Liver (tissue), 9 donors: ENCODE measurements around the gene GSTT4. TPM values are rescaled to one million over a fixed set of nuclear protein-coding genes. Genes with fewer than 3 reads are reported as not detected.

ENCODE experiments used
- DNase-seq: peaks from one replicate; pipeline ENCODE4 v3.0.0-alpha.2; 2017; ENCODE audit warnings: low spot score
- H3K27ac ChIP-seq, 2 donors: one replicate each; pipeline ENCODE4 v1.7.0; 2013; ENCODE audit warnings: inconsistent platforms in 2 of 2, low read length in 2 of 2, control low read depth in 1 of 2, low read depth in 1 of 2, mild to moderate bottlenecking in 1 of 2
- H3K27me3 ChIP-seq, 4 donors: one replicate each; pipeline versions ENCODE4 v1.6.1 to v1.7.0; 2013; ENCODE audit warnings: low read length in 3 of 4, inconsistent platforms in 1 of 4, mild to moderate bottlenecking in 1 of 4, moderate library complexity in 1 of 4; ENCODE audit not compliant: control insufficient read depth in 4 of 4, insufficient read depth in 4 of 4
- H3K36me3 ChIP-seq, 4 donors: one replicate each; pipeline versions ENCODE4 v1.6.1 to v1.7.0; 2013; ENCODE audit warnings: low read length in 3 of 4, mild to moderate bottlenecking in 3 of 4, low read depth in 1 of 4, moderate library complexity in 1 of 4; ENCODE audit not compliant: control insufficient read depth in 4 of 4, insufficient read depth in 3 of 4
- H3K4me1 ChIP-seq, 4 donors: one replicate each; pipeline versions ENCODE4 v1.6.1 to v1.7.0; 2013; ENCODE audit warnings: low read length in 3 of 4, mild to moderate bottlenecking in 3 of 4, moderate library complexity in 1 of 4; ENCODE audit not compliant: control insufficient read depth in 4 of 4, insufficient read depth in 4 of 4
- H3K4me3 ChIP-seq, 3 donors: one replicate each; pipeline versions ENCODE4 v1.6.1 to v1.7.0; 2013; ENCODE audit warnings: low read length in 3 of 3, control low read depth in 1 of 3, low read depth in 1 of 3, mild to moderate bottlenecking in 1 of 3
- H3K9ac ChIP-seq, 2 donors: one replicate each; pipeline ENCODE4 v1.7.0; 2013; ENCODE audit warnings: low read length in 2 of 2, mild to moderate bottlenecking in 2 of 2, moderate library complexity in 2 of 2, control low read depth in 1 of 2, low read depth in 1 of 2
- H3K9me3 ChIP-seq, 4 donors: one replicate each; pipeline versions ENCODE4 v1.6.1 to v1.7.0; 2013; ENCODE audit warnings: low read length in 3 of 4; ENCODE audit not compliant: control insufficient read depth in 4 of 4
- EGR1 ChIP-seq, 2 donors: IDR thresholded peaks; 2 replicates each; pipeline ENCODE4 v1.6.1; 2016 to 2018; ENCODE audit warnings: antibody characterized with exemption in 2 of 2, low read depth in 2 of 2
- FOXA2 ChIP-seq: IDR thresholded peaks from 2 replicates; pipeline ENCODE4 v1.6.1; 2016; ENCODE audit warnings: antibody characterized with exemption
- GABPA ChIP-seq, 2 donors: IDR thresholded peaks in 1 of 2; conservative IDR thresholded peaks in 1 of 2; 2 replicates each; pipeline ENCODE4 v1.6.1; 2016; ENCODE audit warnings: antibody characterized with exemption in 2 of 2, mild to moderate bottlenecking in 1 of 2, moderate library complexity in 1 of 2
- HNF4A ChIP-seq, 2 donors: conservative IDR thresholded peaks; 2 replicates each; pipeline ENCODE4 v1.6.1; 2016; ENCODE audit warnings: antibody characterized with exemption in 2 of 2, mild to moderate bottlenecking in 2 of 2
- HNF4G ChIP-seq: IDR thresholded peaks from 2 replicates; pipeline ENCODE4 v1.6.1; 2016; ENCODE audit warnings: antibody characterized with exemption
- JUND ChIP-seq, 2 donors: IDR thresholded peaks; 2 replicates each; pipeline ENCODE4 v1.6.1; 2016; ENCODE audit warnings: antibody characterized with exemption in 2 of 2
- NR2F2 ChIP-seq: IDR thresholded peaks from 2 replicates; pipeline ENCODE4 v1.6.1; 2016; ENCODE audit warnings: antibody characterized with exemption
- RAD21 ChIP-seq, 2 donors: IDR thresholded peaks; 2 replicates each; pipeline ENCODE4 v1.6.1; 2016; ENCODE audit warnings: antibody characterized with exemption in 2 of 2, mild to moderate bottlenecking in 2 of 2
- RXRA ChIP-seq, 2 donors: IDR thresholded peaks; 2 replicates each; pipeline ENCODE4 v1.6.1; 2017 to 2018; ENCODE audit warnings: antibody characterized with exemption in 2 of 2, mild to moderate bottlenecking in 1 of 2
- SP1 ChIP-seq: IDR thresholded peaks from 2 replicates; pipeline ENCODE4 v1.6.1; 2018; ENCODE audit warnings: antibody characterized with exemption, mild to moderate bottlenecking
- TAF1 ChIP-seq: conservative IDR thresholded peaks from 2 replicates; pipeline ENCODE4 v1.6.1; 2016; ENCODE audit warnings: antibody characterized with exemption, mild to moderate bottlenecking
- YY1 ChIP-seq: IDR thresholded peaks from 2 replicates; pipeline ENCODE4 v1.6.1; 2016; ENCODE audit warnings: antibody characterized with exemption, mild to moderate bottlenecking
- WGBS: extraction: QIAGEN DNeasy Blood & Tissue Kit; methylation state at CpG from one replicate; pipeline ENCODE4 v1.1.7; 2013; 5-methylcytosine and 5-hydroxymethylcytosine counted together
- polyA plus RNA-seq, 2 donors: library from polyadenylated mRNA; stranded (reverse) in 1 of 2; unstranded in 1 of 2; fragments of 200-250 nt in 1 of 2; fragments of >200 nt in 1 of 2; fragmentation: Nextera tagmentation in 1 of 2; extraction: Ambion mirVana in 1 of 2; gene quantifications; one replicate each; pipeline versions ENCODE4 v1.2.1 to v1.2.3, GENCODE V29; 2013 to 2015
- total RNA-seq, 2 donors: library from RNA; depleted of rRNA; stranded (reverse); fragments of >200 nt; gene quantifications; one replicate each; pipeline ENCODE4 v1.2.3, GENCODE V29; 2014
- TF ChIP-seq, protein P1 (sequence below): IDR thresholded peaks from 2 replicates; pipeline ENCODE4 v1.6.1; 2016; ENCODE audit warnings: antibody characterized with exemption, mild to moderate bottlenecking
- TF ChIP-seq, protein P2 (sequence below): fragments of 150-350 bp; IDR thresholded peaks from 2 replicates; pipeline ENCODE4 v1.5.1; 2017; ENCODE audit warnings: improper control_type of control experiment, low read depth, low read length; ENCODE audit not compliant: missing input control
- TF ChIP-seq, protein P3 (sequence below): IDR thresholded peaks from 2 replicates; pipeline ENCODE4 v1.6.1; 2016; ENCODE audit warnings: antibody characterized with exemption
- TF ChIP-seq, protein P4 (sequence below): IDR thresholded peaks from 2 replicates; pipeline ENCODE4 v1.6.1; 2016; ENCODE audit warnings: antibody characterized with exemption
- donor health status: healthy.
- donor health status: healthy.
- donor health status: healthy.
- donor health status: healthy.
- donor health status: healthy.

GSTT4 gene
- total and polyA plus RNA-seq, 4 donors: not detected

DNA sequence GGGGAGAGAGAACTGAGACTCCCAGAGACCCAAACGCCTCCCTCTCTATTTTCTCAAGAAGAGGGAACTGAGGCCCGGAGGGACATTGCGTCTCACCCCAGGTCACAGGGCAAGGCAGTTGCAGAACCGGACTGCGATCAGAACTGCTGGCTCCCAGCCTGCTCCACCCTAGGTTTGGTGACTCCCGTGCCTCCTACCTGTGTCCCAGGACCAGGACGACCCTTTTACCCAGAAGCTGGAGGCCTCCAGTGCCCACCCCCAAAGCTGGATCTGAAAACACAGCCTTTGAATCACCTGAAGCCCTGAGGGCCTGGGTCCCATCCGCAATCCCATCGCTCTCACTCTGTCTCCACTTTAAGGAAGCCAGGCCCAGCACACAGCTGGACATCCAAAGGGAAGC lies 1.4 kb downstream of the GSTT4 start:
- H3K27ac ChIP-seq: no peak overlapping the region
- no peaks in the 10 kb centered on the region for H3K9me3 ChIP-seq
- TF ChIP-seq NR2F2 (no peak), FOXA2 (no peak), HNF4A (conservative IDR thresholded peaks at IDR 0.05) (no peak), YY1 (no peak), GABPA (IDR thresholded peaks at IDR 0.05 in 1 of 2, conservative IDR thresholded peaks at IDR 0.05 in 1 of 2) (no peak), RXRA (IDR thresholded peaks at IDR 0.05) (no peak), RAD21 (IDR thresholded peaks at IDR 0.05) (no peak), SP1 (no peak), JUND (IDR thresholded peaks at IDR 0.05) (no peak), TAF1 (no peak), HNF4G (no peak), EGR1 (IDR thresholded peaks at IDR 0.05; ENCODE audit: low read depth in 2 of 2) (no peak)
- TF ChIP-seq, protein P1, sequence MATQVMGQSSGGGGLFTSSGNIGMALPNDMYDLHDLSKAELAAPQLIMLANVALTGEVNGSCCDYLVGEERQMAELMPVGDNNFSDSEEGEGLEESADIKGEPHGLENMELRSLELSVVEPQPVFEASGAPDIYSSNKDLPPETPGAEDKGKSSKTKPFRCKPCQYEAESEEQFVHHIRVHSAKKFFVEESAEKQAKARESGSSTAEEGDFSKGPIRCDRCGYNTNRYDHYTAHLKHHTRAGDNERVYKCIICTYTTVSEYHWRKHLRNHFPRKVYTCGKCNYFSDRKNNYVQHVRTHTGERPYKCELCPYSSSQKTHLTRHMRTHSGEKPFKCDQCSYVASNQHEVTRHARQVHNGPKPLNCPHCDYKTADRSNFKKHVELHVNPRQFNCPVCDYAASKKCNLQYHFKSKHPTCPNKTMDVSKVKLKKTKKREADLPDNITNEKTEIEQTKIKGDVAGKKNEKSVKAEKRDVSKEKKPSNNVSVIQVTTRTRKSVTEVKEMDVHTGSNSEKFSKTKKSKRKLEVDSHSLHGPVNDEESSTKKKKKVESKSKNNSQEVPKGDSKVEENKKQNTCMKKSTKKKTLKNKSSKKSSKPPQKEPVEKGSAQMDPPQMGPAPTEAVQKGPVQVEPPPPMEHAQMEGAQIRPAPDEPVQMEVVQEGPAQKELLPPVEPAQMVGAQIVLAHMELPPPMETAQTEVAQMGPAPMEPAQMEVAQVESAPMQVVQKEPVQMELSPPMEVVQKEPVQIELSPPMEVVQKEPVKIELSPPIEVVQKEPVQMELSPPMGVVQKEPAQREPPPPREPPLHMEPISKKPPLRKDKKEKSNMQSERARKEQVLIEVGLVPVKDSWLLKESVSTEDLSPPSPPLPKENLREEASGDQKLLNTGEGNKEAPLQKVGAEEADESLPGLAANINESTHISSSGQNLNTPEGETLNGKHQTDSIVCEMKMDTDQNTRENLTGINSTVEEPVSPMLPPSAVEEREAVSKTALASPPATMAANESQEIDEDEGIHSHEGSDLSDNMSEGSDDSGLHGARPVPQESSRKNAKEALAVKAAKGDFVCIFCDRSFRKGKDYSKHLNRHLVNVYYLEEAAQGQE: no peak
- TF ChIP-seq, protein P2, sequence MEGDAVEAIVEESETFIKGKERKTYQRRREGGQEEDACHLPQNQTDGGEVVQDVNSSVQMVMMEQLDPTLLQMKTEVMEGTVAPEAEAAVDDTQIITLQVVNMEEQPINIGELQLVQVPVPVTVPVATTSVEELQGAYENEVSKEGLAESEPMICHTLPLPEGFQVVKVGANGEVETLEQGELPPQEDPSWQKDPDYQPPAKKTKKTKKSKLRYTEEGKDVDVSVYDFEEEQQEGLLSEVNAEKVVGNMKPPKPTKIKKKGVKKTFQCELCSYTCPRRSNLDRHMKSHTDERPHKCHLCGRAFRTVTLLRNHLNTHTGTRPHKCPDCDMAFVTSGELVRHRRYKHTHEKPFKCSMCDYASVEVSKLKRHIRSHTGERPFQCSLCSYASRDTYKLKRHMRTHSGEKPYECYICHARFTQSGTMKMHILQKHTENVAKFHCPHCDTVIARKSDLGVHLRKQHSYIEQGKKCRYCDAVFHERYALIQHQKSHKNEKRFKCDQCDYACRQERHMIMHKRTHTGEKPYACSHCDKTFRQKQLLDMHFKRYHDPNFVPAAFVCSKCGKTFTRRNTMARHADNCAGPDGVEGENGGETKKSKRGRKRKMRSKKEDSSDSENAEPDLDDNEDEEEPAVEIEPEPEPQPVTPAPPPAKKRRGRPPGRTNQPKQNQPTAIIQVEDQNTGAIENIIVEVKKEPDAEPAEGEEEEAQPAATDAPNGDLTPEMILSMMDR: no peak
- TF ChIP-seq, protein P3, sequence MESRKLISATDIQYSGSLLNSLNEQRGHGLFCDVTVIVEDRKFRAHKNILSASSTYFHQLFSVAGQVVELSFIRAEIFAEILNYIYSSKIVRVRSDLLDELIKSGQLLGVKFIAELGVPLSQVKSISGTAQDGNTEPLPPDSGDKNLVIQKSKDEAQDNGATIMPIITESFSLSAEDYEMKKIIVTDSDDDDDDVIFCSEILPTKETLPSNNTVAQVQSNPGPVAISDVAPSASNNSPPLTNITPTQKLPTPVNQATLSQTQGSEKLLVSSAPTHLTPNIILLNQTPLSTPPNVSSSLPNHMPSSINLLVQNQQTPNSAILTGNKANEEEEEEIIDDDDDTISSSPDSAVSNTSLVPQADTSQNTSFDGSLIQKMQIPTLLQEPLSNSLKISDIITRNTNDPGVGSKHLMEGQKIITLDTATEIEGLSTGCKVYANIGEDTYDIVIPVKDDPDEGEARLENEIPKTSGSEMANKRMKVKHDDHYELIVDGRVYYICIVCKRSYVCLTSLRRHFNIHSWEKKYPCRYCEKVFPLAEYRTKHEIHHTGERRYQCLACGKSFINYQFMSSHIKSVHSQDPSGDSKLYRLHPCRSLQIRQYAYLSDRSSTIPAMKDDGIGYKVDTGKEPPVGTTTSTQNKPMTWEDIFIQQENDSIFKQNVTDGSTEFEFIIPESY: no peak
- no peaks in the 10 kb centered on the region for H3K27me3 ChIP-seq
- H3K9ac ChIP-seq: no peak overlapping the region
- H3K36me3 ChIP-seq: no peaks in the 10 kb centered on the region
- 89% methylated on average over 9 of the region's 9 CpGs for WGBS
- no peaks in the 10 kb centered on the region for H3K4me1 ChIP-seq
- H3K4me3 ChIP-seq: no peak overlapping the region
- no peak for DNase-seq

DNA sequence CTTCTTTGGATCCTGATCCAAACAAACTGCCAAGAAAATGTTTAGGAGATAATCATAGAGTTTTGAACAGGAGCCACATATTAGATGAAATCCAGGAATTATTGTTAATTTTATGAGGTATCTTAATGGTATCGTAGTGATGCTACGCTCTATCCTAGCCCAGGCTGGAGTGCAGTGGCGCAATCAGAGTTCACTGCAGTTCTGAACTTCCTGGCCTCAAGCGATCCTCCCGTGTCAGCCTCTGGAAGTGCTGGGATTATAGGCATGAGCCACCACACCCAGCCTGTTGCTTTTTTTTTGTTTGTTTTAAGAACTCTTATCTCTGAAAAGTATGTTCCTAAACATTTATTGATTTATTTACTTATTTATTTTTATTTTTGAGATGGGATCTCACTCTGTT lies 2.4 kb downstream of the GSTT4 start:
- no peak overlapping the region for H3K27ac ChIP-seq
- H3K36me3 ChIP-seq: no peaks in the 10 kb centered on the region
- WGBS: 74% methylated on average over 5 of the region's 5 CpGs
- no peaks in the 10 kb centered on the region for H3K27me3 ChIP-seq
- H3K4me3 ChIP-seq: no peak overlapping the region
- H3K9me3 ChIP-seq: no peaks in the 10 kb centered on the region
- H3K9ac ChIP-seq: no peak overlapping the region
- no peak for TF ChIP-seq SP1
- TF ChIP-seq, protein P3: no peak
- TF ChIP-seq HNF4G: no peak
- TF ChIP-seq, protein P4, sequence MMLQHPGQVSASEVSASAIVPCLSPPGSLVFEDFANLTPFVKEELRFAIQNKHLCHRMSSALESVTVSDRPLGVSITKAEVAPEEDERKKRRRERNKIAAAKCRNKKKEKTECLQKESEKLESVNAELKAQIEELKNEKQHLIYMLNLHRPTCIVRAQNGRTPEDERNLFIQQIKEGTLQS: no peak
- TF ChIP-seq RAD21 (IDR thresholded peaks at IDR 0.05): no peak
- no peak for TF ChIP-seq HNF4A (conservative IDR thresholded peaks at IDR 0.05)
- TF ChIP-seq TAF1: no peak
- no peak for TF ChIP-seq RXRA (IDR thresholded peaks at IDR 0.05)
- DNase-seq: no peak
- H3K4me1 ChIP-seq: no peaks in the 10 kb centered on the region
